Ascending aorta (tissue), 2 donors: ENCODE data around the gene TRABD2A. TPM values are rescaled to one million over a fixed set of nuclear protein-coding genes. Genes with fewer than 3 reads are reported as not detected.
"Not testable (repeated sequence)": the region's sequence is repeated elsewhere in the genome, so short reads cannot be mapped to it uniquely, and the experiment has no call there.

Source experiments
- DNase-seq, 2 donors: peaks; one replicate each; pipeline ENCODE4 v3.0.0-alpha.2; 2019; ENCODE audit warnings: low spot score in 2 of 2
- H3K27ac ChIP-seq, 2 donors: fragments of 200-600 bp; sonication (generic); one replicate each; pipeline ENCODE4 v1.5.1; 2016 to 2017; ENCODE audit warnings: mild to moderate bottlenecking in 1 of 2
- H3K27me3 ChIP-seq: fragments of 200-600 bp; sonication (generic); one replicate; pipeline ENCODE4 v1.5.1; 2017
- H3K36me3 ChIP-seq, 2 donors: fragments of 200-600 bp; sonication (generic); one replicate each; pipeline ENCODE4 v1.5.1; 2016
- H3K4me1 ChIP-seq, 2 donors: fragments of 200-600 bp; sonication (generic); one replicate each; pipeline ENCODE4 v1.5.1; 2016 to 2017; ENCODE audit warnings: mild to moderate bottlenecking in 1 of 2
- H3K4me3 ChIP-seq, 2 donors: fragments of 200-600 bp; sonication (generic); one replicate each; pipeline ENCODE4 v1.5.1; 2016 to 2017; ENCODE audit warnings: mild to moderate bottlenecking in 1 of 2
- H3K9me3 ChIP-seq, 2 donors: fragments of 200-600 bp; sonication (generic); one replicate each; pipeline ENCODE4 v1.5.1; 2016
- intact Hi-C: fragments of 100-400 bp; cut with DNase I; formaldehyde crosslinking; loops from one replicate; pipeline ENCODE4 v1.15.1; 2023
- total RNA-seq: library from RNA; depleted of rRNA; stranded (reverse); fragments of >200 nt; gene quantifications from one replicate; pipeline ENCODE4 v1.1.0, GENCODE V29; 2016
- TF ChIP-seq, protein P1 (sequence below), 3 experiments: fragments of 200-600 bp in 2 of 3; fragments of 450-650 bp in 1 of 3; sonication (generic) in 2 of 3; IDR thresholded peaks; one replicate each; pipeline ENCODE4 v1.5.1; 2016 to 2019; ENCODE audit warnings: antibody characterized with exemption in 3 of 3, mild to moderate bottlenecking in 1 of 3, moderate library complexity in 1 of 3

The TRABD2A gene
- total RNA-seq, 1 donor from 2014 or later = 1.1 TPM

DNA sequence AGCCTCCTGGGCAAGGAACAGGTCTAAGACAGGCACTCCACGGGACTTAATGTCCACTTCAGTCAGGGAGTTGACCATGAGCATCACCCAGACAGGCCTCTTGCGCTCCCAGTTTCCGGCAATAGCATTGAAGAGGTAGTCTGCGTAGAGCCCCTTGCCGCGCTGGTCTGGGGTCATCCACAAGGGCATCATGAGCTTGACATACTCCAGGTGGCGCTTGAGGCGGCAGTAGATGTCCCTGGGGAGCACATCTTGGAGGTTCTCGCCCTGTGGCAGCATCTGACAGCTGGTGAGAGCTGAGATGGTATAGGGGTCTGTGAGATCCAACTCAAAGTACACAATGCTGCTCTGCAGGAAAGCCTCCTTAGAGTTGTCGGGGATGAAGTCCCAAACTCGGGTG, 10.6 kb downstream of the TRABD2A start:
- Histone ChIP-seq H3K9me3 (no peaks in the 10 kb centered on the region), H3K36me3 (no peaks in the 10 kb centered on the region), H3K4me3 (no peak overlapping the region), H3K4me1 (no peaks in the 10 kb centered on the region), H3K27me3 (no peaks in the 10 kb centered on the region), H3K27ac (no peak overlapping the region)
- DNase-seq = peak in 1 of 2 donors; percentile 51
- intact Hi-C loops = no loop called here
- TF ChIP-seq, protein P1, sequence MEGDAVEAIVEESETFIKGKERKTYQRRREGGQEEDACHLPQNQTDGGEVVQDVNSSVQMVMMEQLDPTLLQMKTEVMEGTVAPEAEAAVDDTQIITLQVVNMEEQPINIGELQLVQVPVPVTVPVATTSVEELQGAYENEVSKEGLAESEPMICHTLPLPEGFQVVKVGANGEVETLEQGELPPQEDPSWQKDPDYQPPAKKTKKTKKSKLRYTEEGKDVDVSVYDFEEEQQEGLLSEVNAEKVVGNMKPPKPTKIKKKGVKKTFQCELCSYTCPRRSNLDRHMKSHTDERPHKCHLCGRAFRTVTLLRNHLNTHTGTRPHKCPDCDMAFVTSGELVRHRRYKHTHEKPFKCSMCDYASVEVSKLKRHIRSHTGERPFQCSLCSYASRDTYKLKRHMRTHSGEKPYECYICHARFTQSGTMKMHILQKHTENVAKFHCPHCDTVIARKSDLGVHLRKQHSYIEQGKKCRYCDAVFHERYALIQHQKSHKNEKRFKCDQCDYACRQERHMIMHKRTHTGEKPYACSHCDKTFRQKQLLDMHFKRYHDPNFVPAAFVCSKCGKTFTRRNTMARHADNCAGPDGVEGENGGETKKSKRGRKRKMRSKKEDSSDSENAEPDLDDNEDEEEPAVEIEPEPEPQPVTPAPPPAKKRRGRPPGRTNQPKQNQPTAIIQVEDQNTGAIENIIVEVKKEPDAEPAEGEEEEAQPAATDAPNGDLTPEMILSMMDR (IDR thresholded peaks at IDR 0.05) = no peak

DNA sequence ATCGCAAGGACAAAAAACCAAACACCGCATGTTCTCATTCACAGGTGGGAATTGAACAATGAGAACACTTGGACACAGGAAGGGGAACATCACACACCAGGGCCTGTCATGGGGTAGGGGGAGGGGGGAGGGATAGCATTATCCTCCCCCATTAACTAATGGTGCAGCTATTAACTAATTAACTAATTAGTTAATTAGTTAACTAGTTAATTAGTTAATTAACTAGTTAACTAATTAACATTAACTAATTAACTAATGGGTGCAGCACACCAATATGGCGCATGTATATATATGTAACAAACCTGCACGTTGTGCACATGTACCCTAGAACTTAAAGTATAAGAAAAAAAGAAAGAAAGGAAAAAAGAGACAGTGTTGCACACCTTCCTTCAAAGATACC, 12.6 kb downstream of the TRABD2A start:
- DNase-seq, intact Hi-C loops: not testable (repeated sequence)

DNA sequence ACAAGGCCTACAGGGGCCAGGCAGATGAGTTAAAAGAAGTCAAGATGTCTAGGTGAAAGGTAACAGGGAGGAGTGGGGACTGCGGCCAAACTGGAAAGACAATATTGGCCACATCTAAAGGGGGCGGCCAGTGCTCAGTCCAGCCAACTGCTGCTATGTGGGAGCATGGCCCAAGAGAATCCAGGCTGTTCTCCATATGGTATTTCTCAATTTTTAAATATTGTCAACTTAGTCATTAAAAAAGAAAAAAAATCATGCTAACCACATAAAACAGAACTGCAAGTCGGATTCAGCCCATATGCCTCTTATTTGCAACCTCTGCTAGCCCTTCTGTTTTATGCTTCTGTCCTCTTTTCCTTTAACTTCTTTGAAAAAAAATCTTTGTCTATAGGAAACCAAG, 14.8 kb downstream of the TRABD2A start:
- no peaks in the 10 kb centered on the region for H3K9me3 ChIP-seq
- no peaks in the 10 kb centered on the region for H3K4me1 ChIP-seq
- no peak for DNase-seq
- TF ChIP-seq, protein P1 (IDR thresholded peaks at IDR 0.05) = no peak
- H3K27ac ChIP-seq = no peak overlapping the region
- no peaks in the 10 kb centered on the region for H3K36me3 ChIP-seq
- intact Hi-C loops = no loop called here
- no peak overlapping the region for H3K4me3 ChIP-seq
- no peaks in the 10 kb centered on the region for H3K27me3 ChIP-seq

More for the DNA sequence above, 12.6 kb downstream of the TRABD2A start:
- H3K27ac ChIP-seq, H3K4me3 ChIP-seq, H3K9me3 ChIP-seq, H3K27me3 ChIP-seq, H3K4me1 ChIP-seq, H3K36me3 ChIP-seq: not testable (repeated sequence)

DNA sequence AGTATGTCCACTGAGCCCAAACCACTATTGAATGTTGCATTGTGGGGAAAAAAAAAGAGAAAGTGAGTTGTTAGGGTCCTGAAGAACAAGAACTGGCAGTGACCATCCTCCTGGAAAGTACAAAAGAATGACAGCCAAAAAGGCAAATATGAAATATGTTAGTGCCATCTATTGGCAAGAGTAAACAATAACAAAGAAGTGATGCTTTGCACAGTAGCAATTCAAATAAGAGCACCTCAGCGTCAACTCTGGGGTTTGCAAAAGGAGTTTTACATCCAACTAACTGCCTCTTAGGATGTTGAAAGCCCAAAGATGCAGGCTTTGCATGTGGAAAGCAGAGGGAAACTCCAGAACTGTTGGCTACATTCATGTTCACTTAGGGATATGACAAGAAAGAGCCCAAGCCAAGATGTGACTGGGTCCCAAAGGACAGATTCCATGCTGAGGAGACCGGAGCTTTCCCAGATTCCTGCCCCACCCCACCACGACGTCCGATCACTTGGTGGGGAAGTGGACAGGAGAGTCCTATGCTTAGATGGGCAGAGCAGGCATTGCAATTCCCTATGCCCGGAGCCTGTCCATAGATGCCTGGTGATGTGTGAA, 15.6 kb downstream of the TRABD2A start:
- H3K27me3 ChIP-seq = no peaks in the 10 kb centered on the region
- H3K4me1 ChIP-seq = no peaks in the 10 kb centered on the region
- H3K36me3 ChIP-seq = no peaks in the 10 kb centered on the region
- H3K27ac ChIP-seq = no peak overlapping the region
- H3K4me3 ChIP-seq = no peak overlapping the region
- TF ChIP-seq, protein P1 (IDR thresholded peaks at IDR 0.05) = no peak
- intact Hi-C loops = no loop called here
- no peak for DNase-seq
- H3K9me3 ChIP-seq = no peaks in the 10 kb centered on the region

DNA sequence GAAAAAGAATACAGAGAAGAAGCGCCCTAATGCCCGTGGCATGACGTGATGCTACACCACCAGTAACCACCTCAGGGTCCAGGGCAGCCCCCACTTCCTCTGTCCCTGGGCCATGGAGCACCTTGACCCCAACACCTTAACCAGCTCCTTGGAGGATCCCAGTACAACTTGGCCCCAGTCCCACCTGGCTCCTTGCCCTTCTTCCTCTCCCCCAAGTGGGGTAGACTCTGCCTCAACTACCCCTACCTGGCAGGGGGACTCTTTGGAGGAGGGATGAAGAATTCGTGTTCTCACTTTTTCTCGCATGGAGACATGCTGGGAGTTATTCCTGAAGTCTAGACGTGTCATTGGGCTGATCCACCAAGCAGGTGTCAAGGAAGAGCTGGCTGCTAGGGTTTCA, 18.9 kb downstream of the TRABD2A start:
- H3K27ac ChIP-seq = no peak overlapping the region
- H3K4me1 ChIP-seq = no peaks in the 10 kb centered on the region
- no peaks in the 10 kb centered on the region for H3K27me3 ChIP-seq
- no peak overlapping the region for H3K4me3 ChIP-seq
- TF ChIP-seq, protein P1 (IDR thresholded peaks at IDR 0.05) = no peak
- no peaks in the 10 kb centered on the region for H3K36me3 ChIP-seq
- H3K9me3 ChIP-seq = no peaks in the 10 kb centered on the region
- intact Hi-C loops = no loop called here
- peak in 1 of 2 donors; percentile 61 for DNase-seq

DNA sequence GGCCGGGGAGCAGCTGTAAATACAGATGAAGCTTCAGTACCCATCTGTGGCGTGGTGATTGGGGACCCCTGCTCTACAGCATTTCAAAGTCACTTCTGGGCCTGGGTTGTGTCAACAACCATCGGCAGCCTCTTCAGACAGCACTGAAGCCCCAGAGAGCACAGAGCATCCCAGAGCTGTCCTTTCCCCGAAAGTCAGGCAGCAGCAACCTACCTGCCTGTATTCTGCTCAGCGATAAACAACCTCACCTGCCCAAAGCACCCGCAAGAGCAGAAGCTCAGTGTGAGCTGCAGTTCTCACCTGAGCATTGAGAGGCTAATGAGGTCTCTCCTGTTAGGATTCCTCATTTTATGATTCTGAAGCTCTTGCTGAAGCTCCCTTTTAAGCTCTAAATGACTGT, 19.3 kb downstream of the TRABD2A start:
- intact Hi-C loops = no loop called here
- TF ChIP-seq, protein P1 (IDR thresholded peaks at IDR 0.05) = no peak

More for the DNA sequence above, 19.3 kb downstream of the TRABD2A start:
- peak in 1 of 2 donors; percentile 38 for DNase-seq
- no peaks in the 10 kb centered on the region for H3K27me3 ChIP-seq
- no peak overlapping the region for H3K27ac ChIP-seq
- H3K4me3 ChIP-seq = no peak overlapping the region
- H3K36me3 ChIP-seq = no peaks in the 10 kb centered on the region
- no peaks in the 10 kb centered on the region for H3K9me3 ChIP-seq
- H3K4me1 ChIP-seq = no peaks in the 10 kb centered on the region
